ENCODE measurements around the gene FRAS1.

DNA sequence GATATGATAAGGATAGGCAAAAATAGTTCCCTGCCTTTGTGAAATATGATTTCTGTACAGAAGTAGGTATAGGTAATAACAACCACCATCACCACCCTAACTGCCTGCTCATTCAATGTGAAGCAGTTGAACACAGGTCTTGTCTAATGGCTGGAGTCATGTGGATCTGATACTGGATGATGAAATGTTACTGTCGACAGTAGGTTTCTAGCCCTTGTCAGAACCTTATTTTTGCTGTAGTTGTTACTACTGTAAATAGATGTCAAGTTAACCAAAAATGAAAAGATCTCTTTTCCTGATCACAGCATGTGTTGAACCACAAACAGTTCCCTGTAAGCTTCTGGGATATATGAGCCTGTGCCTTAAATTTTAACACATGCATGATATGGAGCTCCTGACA, 142.9 kb downstream of the FRAS1 start:
- TF ChIP-seq POLR2AphosphoS5 (IDR thresholded peaks at IDR 0.05; ENCODE audit: low read depth, low read length) = no peak
- no peak for TF ChIP-seq TAF1 (IDR thresholded peaks at IDR 0.05; ENCODE audit: borderline replicate concordance, insufficient read depth, low read length)
- TF ChIP-seq, protein P1, sequence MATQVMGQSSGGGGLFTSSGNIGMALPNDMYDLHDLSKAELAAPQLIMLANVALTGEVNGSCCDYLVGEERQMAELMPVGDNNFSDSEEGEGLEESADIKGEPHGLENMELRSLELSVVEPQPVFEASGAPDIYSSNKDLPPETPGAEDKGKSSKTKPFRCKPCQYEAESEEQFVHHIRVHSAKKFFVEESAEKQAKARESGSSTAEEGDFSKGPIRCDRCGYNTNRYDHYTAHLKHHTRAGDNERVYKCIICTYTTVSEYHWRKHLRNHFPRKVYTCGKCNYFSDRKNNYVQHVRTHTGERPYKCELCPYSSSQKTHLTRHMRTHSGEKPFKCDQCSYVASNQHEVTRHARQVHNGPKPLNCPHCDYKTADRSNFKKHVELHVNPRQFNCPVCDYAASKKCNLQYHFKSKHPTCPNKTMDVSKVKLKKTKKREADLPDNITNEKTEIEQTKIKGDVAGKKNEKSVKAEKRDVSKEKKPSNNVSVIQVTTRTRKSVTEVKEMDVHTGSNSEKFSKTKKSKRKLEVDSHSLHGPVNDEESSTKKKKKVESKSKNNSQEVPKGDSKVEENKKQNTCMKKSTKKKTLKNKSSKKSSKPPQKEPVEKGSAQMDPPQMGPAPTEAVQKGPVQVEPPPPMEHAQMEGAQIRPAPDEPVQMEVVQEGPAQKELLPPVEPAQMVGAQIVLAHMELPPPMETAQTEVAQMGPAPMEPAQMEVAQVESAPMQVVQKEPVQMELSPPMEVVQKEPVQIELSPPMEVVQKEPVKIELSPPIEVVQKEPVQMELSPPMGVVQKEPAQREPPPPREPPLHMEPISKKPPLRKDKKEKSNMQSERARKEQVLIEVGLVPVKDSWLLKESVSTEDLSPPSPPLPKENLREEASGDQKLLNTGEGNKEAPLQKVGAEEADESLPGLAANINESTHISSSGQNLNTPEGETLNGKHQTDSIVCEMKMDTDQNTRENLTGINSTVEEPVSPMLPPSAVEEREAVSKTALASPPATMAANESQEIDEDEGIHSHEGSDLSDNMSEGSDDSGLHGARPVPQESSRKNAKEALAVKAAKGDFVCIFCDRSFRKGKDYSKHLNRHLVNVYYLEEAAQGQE (IDR thresholded peaks at IDR 0.05; ENCODE audit: insufficient read depth in 1 of 2, low read depth in 2 of 2, low read length in 2 of 2) = no peak
- TF ChIP-seq SIN3A (IDR thresholded peaks at IDR 0.05; ENCODE audit: borderline replicate concordance, insufficient read depth, low read length) = no peak

Measured in PFSK-1 (cell line).